Epithelial cell of proximal tubule (primary cell): ENCODE results near the gene MTMR12. TPM values are rescaled to one million over a fixed set of nuclear protein-coding genes. Genes with fewer than 3 reads are reported as not detected.
"Not testable (repeated sequence)": the region's sequence is repeated elsewhere in the genome, so short reads cannot be mapped to it uniquely, and the experiment has no call there.

ENCODE experiments used
- DNase-seq: peaks from one replicate; pipeline ENCODE4 v3.0.0-alpha.2; 2011; ENCODE audit warnings: low read depth
- H3K4me3 ChIP-seq: 2 replicates; pipeline ENCODE4 v1.5.1; 2011; ENCODE audit warnings: low read depth, mild to moderate bottlenecking, low read length
- CTCF ChIP-seq: conservative IDR thresholded peaks from 2 replicates; pipeline ENCODE4 v1.5.1; 2012; ENCODE audit warnings: low read depth, mild to moderate bottlenecking, low read length
- total RNA-seq: library from RNA; depleted of rRNA; stranded (reverse); fragments of >200 nt; gene quantifications from 2 replicates; pipeline ENCODE4 v1.2.3, GENCODE V29; 2015

Gene MTMR12
- total RNA-seq, 1 donor from 2014 or later, result 19.1 TPM

GRCh38 chr5:32223972-32224609 lies 88.6 kb downstream of the MTMR12 start:
- no peak overlapping the region for H3K4me3 ChIP-seq
- peak; percentile 83 for DNase-seq

GRCh38 chr5:32222723-32223470 lies 89.8 kb downstream of the MTMR12 start:
- H3K4me3 ChIP-seq, result no peak overlapping the region
- no peak for TF ChIP-seq CTCF
- DNase-seq, result no peak

More at GRCh38 chr5:32223972-32224609, 88.6 kb downstream of the MTMR12 start:
- no peak for TF ChIP-seq CTCF

- DNase-seq, result no peak
- no peak for TF ChIP-seq CTCF
- no peak overlapping the region for H3K4me3 ChIP-seq
These were observed 94.8 kb downstream of the MTMR12 start for GRCh38 chr5:32217886-32218396.

DNA sequence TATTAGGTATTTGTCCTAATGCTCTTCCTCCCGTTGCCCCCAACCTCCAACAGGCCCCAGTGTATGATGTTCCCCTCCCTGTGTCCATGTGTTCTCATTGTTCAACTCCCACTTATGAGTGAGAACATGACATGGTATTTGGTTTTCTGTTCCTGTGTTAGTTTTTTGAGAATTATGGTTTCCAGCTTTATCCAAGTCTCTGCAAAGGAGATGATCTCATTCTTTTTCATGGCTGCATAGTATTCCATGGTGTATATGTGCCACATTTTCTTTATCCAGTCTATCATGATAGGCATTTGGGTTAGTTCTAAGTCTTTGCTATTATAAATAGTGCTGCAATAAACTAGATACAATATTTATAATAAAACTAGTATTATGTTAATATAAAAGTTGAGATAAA lies 98.4 kb downstream of the MTMR12 start:
- not testable (repeated sequence) for DNase-seq, H3K4me3 ChIP-seq

DNA sequence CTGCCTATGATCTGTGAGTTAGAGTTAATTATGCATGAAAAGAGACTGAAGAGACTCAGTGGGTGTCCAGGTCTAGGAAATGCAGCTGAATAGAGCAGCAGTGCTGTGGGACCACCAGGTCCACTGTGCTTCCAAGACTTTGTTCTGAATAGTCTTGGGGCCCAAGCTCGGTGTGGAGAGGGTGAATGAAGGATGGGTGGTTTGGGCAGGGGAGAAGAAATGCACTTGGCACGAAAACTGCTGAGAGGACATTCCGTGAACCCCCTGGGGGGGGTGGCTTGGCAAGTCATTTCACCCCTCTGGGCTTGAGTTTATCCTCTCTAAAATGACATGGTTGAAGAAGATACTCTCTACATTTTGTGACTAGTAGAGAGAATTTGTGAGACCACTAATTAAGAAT lies 102.6 kb downstream of the MTMR12 start:
- H3K4me3 ChIP-seq, result no peak overlapping the region
- no peak for DNase-seq
- TF ChIP-seq CTCF, result no peak

DNA sequence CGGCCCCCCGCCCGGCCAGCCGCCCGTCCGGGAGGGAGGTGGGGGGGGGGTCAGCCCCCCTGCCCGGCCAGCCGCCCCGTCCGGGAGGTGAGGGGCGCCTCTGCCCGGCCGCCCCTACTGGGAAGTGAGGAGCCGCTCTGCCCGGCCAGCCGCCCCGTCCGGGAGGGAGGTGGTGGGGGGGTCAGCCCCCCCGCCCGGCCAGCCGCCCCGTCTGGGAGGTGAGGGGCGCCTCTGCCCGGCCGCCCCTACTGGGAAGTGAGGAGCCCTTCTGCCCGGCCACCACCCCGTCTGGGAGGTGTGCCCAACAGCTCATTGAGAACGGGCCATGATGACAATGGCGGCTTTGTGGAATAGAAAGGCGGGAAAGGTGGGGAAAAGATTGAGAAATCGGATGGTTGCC lies 103.9 kb downstream of the MTMR12 start:
- not testable (repeated sequence) for H3K4me3 ChIP-seq, DNase-seq

DNA sequence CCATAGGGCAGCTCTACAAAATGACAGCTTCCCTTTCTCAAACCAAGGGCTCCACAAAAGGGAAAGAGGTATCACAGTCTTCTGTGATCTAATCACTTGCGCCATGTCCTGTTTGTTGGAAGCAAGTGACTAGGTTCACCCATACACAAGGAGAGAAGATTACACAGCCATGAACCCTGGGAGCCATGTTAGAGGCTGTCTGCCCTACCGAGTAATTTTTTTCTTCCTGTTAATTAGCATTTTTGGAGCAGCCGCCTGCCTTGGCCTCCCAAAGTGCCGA lies 105.4 kb downstream of the MTMR12 start:
- no peak for TF ChIP-seq CTCF
- no peak overlapping the region for H3K4me3 ChIP-seq
- no peak for DNase-seq
